GM12801 (cell line): ENCODE results near the gene SIM1.

ENCODE experiments used
- TF ChIP-seq, protein P1 (sequence below): IDR thresholded peaks from one replicate; pipeline ENCODE4 v1.5.1; 2011; ENCODE audit warnings: control low read depth; ENCODE audit not compliant: insufficient read length; ENCODE audit errors: extremely low read depth

Gene SIM1

DNA sequence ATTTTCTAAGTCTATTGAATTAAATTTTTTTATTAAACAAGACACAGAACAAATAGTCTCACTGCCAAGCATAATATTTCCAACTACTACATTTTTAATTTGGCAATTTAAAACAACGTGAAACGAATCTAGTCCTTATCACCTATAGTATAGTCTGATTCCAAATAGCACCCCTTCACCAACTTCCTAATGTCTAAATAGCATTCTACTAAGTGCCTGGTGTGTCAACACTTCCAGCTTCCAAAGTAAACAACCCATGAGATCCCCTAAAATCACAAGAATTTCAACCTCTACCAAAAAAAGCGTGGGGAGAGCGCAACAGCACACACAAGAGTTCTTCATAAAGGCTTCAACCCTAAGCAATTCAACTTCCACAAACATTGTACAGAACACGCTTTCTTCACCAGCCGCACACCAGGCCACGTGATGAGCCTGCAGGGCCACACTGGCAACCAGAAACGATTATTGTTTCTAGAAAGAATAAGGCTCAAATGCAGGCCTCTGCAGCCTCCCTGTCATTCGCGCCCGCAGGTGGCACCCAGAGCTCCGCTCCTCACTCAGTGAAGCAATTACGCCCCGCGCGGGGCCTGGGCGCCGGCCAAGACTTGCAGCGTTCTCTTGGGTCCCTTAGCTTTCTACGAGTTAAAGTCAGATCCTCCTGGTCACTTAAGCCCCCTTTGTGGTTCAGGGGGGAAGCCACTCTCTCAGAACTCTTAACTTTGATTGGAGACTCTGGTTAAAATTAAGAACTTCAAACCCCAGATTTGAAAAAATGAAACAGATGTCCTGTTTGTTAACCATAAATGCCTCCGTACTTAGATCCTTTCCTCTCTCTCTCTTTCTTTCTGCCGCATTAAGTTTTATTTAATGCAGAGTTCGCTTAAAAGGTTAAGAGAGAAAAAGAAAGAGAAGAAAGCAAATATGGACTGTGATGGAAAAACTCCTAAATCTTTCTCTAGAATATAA, 18.3 kb downstream of the SIM1 start:
- TF ChIP-seq, protein P1, sequence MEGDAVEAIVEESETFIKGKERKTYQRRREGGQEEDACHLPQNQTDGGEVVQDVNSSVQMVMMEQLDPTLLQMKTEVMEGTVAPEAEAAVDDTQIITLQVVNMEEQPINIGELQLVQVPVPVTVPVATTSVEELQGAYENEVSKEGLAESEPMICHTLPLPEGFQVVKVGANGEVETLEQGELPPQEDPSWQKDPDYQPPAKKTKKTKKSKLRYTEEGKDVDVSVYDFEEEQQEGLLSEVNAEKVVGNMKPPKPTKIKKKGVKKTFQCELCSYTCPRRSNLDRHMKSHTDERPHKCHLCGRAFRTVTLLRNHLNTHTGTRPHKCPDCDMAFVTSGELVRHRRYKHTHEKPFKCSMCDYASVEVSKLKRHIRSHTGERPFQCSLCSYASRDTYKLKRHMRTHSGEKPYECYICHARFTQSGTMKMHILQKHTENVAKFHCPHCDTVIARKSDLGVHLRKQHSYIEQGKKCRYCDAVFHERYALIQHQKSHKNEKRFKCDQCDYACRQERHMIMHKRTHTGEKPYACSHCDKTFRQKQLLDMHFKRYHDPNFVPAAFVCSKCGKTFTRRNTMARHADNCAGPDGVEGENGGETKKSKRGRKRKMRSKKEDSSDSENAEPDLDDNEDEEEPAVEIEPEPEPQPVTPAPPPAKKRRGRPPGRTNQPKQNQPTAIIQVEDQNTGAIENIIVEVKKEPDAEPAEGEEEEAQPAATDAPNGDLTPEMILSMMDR, result no peak

DNA sequence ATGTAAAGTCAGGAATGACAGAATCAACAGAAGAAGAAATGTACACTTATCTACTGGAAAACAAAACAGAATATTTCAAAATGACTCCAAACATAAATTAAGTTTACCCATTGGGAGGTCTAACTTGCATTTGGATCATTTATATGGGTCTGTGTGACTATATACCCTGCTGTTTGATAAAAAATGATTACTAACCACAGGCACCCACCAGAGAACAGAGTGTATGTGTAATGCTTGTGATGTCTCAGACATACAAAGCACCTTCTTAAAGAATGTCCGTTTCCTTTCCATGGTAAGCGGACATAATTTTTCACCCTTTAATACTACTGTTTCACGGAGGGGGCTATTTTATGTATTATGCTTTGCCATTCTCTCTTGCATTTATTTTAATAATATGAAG, 19.2 kb downstream of the SIM1 start:
- TF ChIP-seq, protein P1, result no peak

DNA sequence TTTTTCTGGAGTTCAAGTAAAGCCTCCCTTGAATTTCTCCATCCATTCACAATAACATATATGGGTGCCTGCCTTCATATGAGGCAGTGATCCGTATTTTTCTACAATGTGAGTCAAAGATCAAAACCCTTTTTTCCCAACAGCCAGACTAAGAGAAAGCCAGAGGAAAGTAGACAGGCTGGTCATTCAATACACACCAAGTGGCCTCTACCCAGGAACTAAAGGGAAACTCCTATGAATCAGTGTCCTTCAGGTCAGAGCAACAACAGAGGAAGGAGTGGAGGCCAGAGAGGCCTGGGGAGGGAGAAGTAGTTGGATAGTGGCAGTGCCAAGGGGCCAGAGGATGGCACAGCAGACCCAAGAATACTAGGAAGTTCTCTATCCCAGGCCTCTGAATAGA, 23.8 kb downstream of the SIM1 start:
- TF ChIP-seq, protein P1, result no peak

DNA sequence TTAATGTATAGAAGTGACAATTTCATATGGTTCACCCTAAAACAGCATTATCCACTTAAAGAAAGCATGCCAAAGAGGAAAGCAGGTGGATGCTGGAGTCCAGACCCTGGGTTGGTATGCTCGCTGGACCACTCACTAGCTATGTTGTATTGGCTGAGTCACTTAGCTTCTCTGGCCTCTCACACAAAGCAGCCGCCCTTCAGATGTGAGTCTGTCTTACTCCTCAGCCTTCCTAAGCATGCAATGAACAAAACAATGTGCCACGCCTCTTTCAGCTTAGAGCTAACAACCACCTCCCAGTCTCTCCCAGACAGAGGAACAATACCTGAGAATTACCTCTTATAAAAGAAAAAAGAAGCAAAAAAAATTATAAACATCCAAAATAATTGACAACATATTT, 29.4 kb downstream of the SIM1 start:
- TF ChIP-seq, protein P1, result no peak

DNA sequence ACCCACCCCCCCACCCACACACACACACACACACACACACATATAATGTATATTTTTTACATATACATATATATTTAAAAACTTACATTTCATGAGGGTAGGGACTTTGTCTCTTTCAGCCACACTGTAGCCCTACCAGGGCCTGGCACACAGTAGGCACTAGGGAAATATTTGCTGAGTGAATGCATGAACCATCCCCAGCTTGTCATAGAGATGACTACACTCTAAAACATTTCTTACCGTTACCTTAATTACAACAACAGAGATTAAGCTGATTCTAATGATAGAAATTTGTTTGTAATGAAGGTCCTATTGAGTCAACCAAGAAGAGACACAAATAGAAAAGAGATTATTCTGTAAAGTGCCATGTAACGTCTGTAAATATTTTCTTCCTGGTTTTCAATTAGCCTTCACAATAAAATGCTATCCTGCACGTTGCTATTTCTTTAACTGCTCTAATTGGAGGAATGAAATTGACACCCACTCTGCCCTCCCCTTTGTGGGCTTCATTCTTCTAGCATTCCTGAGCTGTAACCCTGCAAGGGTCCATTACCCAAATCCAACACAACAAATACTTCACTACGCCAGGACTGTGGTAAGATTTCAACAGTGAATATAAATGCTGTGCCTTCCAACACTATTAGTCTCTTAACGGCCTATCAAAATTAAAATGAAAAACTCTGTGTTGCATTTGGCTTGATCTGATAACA, 30.8 kb downstream of the SIM1 start:
- TF ChIP-seq, protein P1, result no peak

DNA sequence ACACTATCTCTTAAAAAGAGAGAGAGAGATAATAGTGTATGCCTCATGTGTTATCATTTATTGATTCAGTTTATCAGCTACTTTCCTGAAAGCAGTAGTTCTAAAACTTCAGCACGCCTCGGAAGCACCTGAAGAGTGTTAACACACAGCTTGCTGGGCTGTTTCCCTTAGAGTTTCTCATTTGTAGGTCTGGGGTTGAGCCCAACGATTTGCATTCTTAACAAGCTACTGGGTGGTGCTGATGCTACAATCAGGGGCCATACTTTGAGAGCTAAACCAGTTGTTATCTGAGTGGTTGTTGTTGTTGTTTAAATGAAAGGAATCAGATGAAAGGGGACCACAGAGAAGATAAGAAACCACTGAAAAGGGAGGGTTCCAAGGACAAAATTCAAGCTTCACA, 32.6 kb downstream of the SIM1 start:
- TF ChIP-seq, protein P1, result no peak

DNA sequence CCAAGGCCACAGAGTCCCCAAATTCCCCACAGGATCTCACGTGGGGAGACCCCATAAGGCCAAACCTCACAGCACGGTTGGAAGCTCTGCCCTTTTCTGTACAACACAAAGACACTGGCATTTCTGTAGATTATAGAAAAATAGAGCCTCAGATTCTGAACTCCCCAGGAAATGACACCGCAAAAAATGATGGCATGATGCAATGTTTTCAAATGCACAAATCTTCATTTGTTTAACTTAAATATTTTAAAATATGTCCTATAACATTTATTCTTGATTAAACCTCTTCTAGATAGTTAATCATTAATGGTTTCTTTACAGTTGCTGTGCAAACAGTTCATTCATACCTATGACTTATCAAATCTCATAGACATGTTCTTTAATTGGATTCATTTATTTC, 33.8 kb downstream of the SIM1 start:
- TF ChIP-seq, protein P1, result no peak
